ENCODE data around the gene EXOC7.

EXOC7 gene

DNA sequence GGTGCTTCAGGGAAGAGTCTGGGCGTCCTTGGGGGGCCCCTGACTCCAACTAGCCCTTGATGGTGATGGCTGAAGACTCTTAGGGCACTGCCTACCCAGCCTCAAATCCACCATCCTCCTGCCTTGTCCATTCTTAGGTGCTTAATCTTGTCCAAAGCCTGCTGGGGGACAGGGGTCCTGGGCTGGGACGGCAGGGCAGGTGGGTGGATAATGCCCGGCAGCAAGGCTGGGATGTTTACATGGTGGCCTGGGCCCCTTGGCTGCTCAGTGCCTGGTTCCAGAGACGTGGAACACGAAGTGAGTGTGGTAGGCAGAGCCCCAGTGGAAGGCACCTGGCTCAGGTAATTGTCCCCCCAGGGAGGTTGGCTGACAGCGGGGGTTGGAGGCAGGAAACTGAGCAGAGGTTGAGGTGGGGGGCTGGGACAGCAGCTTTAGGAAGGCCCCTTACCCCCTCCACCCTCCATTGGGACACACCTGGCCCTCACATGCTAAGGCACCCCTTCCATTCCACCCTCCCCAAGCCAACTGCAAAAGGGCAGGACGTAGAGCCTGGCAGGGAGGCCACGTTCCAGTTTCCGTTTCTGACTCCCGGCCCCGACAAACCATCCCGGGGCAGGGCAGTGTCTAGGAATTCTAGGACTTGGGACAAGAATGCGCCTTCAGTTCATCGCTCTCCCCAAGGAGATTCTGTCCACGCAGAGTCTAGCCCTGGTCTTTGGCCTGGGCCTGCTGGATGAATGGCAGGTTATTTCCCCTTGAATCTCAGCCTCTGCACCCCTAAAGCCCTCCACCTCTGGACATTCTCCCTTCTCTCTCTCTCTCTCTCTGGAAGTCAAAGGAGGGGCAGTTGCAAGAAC lies 35.5 kb upstream of the EXOC7 start:
- Histone ChIP-seq H3K9me3 (no peaks in the 10 kb centered on the region), H3K4me3 (ENCODE audit: low read depth, low read length) (no peak overlapping the region), H3K27me3 (peaks cover 3% of the 10 kb centered on the region; the same call in 1 of the 2 replicates), H3K4me1 (peaks cover 5% of the 10 kb centered on the region; the same call in 1 of the 2 replicates), H3K36me3 (no peaks in the 10 kb centered on the region)
- no peak for DNase-seq
- TF ChIP-seq, protein P1, sequence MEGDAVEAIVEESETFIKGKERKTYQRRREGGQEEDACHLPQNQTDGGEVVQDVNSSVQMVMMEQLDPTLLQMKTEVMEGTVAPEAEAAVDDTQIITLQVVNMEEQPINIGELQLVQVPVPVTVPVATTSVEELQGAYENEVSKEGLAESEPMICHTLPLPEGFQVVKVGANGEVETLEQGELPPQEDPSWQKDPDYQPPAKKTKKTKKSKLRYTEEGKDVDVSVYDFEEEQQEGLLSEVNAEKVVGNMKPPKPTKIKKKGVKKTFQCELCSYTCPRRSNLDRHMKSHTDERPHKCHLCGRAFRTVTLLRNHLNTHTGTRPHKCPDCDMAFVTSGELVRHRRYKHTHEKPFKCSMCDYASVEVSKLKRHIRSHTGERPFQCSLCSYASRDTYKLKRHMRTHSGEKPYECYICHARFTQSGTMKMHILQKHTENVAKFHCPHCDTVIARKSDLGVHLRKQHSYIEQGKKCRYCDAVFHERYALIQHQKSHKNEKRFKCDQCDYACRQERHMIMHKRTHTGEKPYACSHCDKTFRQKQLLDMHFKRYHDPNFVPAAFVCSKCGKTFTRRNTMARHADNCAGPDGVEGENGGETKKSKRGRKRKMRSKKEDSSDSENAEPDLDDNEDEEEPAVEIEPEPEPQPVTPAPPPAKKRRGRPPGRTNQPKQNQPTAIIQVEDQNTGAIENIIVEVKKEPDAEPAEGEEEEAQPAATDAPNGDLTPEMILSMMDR (IDR thresholded peaks at IDR 0.05; ENCODE audit: low read depth, low read length) = no peak

DNA sequence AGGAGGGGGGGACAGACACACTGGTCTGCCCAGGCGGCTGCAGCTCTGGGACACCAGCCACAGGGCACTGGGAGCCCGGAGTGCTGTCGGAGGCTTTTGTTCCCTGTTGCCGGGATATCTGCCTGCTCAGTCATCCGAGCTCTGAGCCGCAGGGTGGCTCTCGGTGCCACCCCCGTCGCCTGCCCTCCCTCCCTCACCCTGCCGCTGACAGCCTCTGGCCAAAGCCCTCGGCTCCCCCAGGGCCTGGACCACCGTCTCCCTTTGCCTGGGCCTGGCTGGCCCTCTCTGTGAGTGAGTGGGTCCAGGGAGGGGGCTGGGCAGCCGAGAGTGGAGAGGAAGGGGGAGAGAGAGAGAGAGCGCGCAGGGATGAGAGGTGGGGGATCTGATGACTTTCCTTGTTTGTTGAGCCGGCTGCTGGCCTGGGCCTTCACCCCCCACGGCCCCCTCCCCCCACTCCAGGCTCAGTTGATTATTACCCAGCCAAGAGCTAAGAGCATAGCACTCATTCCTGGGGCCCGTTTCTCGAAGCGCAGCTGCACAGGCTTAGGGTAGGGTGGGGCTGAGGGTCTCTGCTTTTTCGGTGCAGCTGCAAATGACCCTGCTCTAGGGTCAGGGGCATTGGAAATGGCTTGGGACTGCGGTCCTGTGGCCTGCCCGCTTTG lies 34.8 kb upstream of the EXOC7 start:
- Histone ChIP-seq H3K36me3 (no peaks in the 10 kb centered on the region), H3K27me3 (peaks cover 3% of the 10 kb centered on the region; the same call in 1 of the 2 replicates), H3K9me3 (no peaks in the 10 kb centered on the region), H3K4me3 (ENCODE audit: low read depth, low read length) (no peak overlapping the region), H3K4me1 (peaks cover 5% of the 10 kb centered on the region; the same call in 1 of the 2 replicates)
- TF ChIP-seq, protein P1 (IDR thresholded peaks at IDR 0.05; ENCODE audit: low read depth, low read length) = no peak
- no peak for DNase-seq

DNA sequence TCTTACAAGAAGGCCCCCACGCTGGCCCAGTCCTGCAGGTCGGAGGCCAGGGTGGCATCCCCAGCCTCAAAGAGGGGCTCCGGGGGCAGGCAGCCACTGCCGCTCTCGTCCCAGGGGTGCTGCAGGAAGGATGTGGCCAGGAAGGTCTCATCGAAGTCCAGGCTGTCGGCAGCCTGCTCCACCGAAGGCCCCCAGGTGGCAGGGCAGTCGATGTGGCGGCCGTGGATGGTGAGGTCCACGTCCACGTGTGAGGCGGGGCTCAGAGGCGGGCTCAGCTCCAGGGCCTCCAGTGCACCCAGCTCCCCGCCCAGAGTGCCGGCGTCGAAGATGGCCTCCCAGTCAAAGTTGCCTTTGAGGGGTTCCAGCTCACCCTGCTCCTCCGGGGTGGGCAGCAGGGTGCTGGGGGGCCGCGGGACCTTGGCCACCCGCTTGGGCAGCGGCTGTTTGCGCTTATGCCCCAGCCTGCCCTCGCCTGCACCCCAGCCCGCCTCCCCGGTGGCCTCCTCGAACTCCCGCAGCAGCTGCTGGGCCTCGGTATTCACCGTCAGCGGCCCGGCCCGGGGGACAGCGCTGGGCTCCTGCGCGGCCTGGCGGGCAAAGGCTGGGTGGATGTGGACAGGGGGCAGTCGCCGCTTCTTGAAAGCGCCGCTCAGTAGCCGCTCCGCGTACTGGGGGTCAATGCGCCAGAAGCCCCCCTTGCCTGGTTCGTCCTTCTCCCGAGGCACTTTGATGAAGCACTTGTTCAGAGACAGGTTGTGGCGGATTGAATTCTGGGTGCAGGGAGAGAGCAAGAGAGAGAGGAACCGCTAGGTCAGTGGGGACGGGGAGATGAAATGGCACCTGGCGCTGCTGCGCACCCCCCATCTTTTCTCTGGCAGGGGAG lies 34.0 kb upstream of the EXOC7 start:
- peaks cover 5% of the 10 kb centered on the region; the same call in 1 of the 2 replicates for H3K4me1 ChIP-seq
- H3K36me3 ChIP-seq = no peaks in the 10 kb centered on the region
- H3K9me3 ChIP-seq = no peaks in the 10 kb centered on the region
- DNase-seq = no peak
- H3K27me3 ChIP-seq = peaks cover 3% of the 10 kb centered on the region; the same call in 1 of the 2 replicates
- H3K4me3 ChIP-seq (ENCODE audit: low read depth, low read length) = no peak overlapping the region
- TF ChIP-seq, protein P1 (IDR thresholded peaks at IDR 0.05; ENCODE audit: low read depth, low read length) = no peak

DNA sequence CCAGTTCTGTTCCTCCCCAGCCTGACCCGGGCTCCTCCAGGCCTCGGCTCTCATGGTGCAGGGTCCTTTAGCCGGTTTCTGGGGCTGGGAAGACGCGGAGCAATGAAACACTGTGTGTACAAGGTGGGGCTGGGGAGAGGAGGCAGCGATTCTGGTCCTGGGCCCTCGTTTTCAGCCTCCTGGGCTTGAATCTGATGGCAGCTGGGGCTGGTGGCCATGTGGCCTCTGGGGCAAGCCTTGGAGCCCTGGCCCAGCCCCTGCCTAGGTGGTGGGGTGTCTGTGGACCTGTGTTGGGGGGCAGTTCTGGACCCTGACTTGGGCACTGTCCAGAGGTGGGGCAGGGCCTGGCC lies 33.4 kb upstream of the EXOC7 start:
- H3K4me1 ChIP-seq = peaks cover 5% of the 10 kb centered on the region; the same call in 1 of the 2 replicates
- no peaks in the 10 kb centered on the region for H3K9me3 ChIP-seq
- H3K36me3 ChIP-seq = no peaks in the 10 kb centered on the region
- DNase-seq = no peak
- peaks cover 3% of the 10 kb centered on the region; the same call in 1 of the 2 replicates for H3K27me3 ChIP-seq
- no peak overlapping the region for H3K4me3 ChIP-seq (ENCODE audit: low read depth, low read length)
- TF ChIP-seq, protein P1 (IDR thresholded peaks at IDR 0.05; ENCODE audit: low read depth, low read length) = no peak

DNA sequence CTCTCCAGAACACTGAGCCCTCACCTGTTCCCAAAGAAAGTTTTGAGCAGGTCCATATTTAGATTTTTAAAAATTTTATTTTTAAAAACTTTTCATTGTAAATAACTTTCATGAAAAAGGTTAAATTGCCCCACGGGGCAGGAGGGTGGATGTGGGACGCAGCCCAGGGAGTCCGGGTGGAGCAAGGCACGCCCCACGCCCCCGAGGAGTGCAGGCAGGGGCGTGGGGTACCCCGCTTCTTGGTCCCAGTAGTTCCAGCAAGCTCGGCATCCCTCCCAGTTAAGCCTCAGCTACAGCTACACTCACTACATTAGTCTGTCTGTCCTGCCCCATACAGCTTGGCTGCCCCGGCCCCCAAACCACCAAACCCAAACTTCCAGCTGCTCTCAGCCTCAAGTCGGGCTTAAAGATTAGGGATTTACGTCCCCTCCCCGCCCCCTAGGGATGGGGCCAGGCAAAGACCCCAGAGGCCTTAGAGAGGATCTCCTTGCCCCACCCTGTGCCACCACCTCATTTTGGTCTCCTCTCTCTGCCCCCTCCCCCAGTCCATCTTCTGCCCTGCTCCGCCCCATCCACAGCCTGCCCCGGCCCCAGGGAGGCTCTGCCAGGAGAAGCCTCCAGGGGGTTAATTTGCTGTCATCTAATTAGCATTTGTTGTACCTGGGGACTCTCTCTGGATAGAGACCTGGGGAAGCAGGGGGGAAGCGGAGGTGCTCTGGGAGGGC lies 32.9 kb upstream of the EXOC7 start:
- TF ChIP-seq, protein P1 (IDR thresholded peaks at IDR 0.05; ENCODE audit: low read depth, low read length) = no peak
- peaks cover 3% of the 10 kb centered on the region; the same call in 1 of the 2 replicates for H3K27me3 ChIP-seq
- no peak overlapping the region for H3K4me3 ChIP-seq (ENCODE audit: low read depth, low read length)
- no peaks in the 10 kb centered on the region for H3K9me3 ChIP-seq
- no peak for DNase-seq
- no peaks in the 10 kb centered on the region for H3K36me3 ChIP-seq
- peaks cover 2% of the 10 kb centered on the region; the same call in 1 of the 2 replicates for H3K4me1 ChIP-seq
